Endometrial microvascular endothelial cells (primary cell): ENCODE results near the gene TMEM175. TPM values are rescaled to one million over a fixed set of nuclear protein-coding genes. Genes with fewer than 3 reads are reported as not detected.
"Not testable (repeated sequence)": the region's sequence is repeated elsewhere in the genome, so short reads cannot be mapped to it uniquely, and the experiment has no call there.

Experiments used
- in situ Hi-C: cut with HindIII; loops from 2 replicates; pipeline ENCODE4 v1.10.0; 2017; ENCODE audit warnings: low sequenced_read_pairs, low pct_unique_long_range_greater_than_20kb; ENCODE audit errors: inconsistent ontology term
- total RNA-seq: library from RNA; depleted of rRNA; stranded (reverse); fragments of >200 nt; gene quantifications from one replicate; pipeline ENCODE4 v1.2.3, GENCODE V29; 2015; ENCODE audit errors: inconsistent ontology term

TMEM175 gene
- total RNA-seq, 1 donor from 2014 or later, result 16.3 TPM

GRCh38 chr4:964346-965025, 32.2 kb downstream of the TMEM175 start:
- in situ Hi-C loops, result no loop called here

GRCh38 chr4:965048-965765, 32.9 kb downstream of the TMEM175 start:
- in situ Hi-C loops, result no loop called here

- in situ Hi-C loops, result no loop called here
These were observed 33.5 kb downstream of the TMEM175 start for GRCh38 chr4:965766-966134.

GRCh38 chr4:966266-967112, 34.2 kb downstream of the TMEM175 start:
- in situ Hi-C loops, result no loop called here

- in situ Hi-C loops, result no loop called here
These were observed 35.1 kb downstream of the TMEM175 start for GRCh38 chr4:967113-968104.

GRCh38 chr4:968221-968620, 36.0 kb downstream of the TMEM175 start:
- in situ Hi-C loops, result no loop called here

- in situ Hi-C loops, result no loop called here
These were observed 36.5 kb downstream of the TMEM175 start for GRCh38 chr4:968621-969394.

- in situ Hi-C loops, result loop anchor here (5.0 kb wide), 1 partner anchor 38 kb away; the partner anchor contains the start of genes GAK and TMEM175
These were observed 37.9 kb downstream of the TMEM175 start for GRCh38 chr4:970046-970745.

GRCh38 chr4:970854-971520, 38.7 kb downstream of the TMEM175 start:
- in situ Hi-C loops, result loop anchor here (5.0 kb wide), 1 partner anchor 39 kb away; the partner anchor contains the start of genes GAK and TMEM175

GRCh38 chr4:971666-972500, 39.6 kb downstream of the TMEM175 start:
- in situ Hi-C loops, result loop anchor here (5.0 kb wide), 1 partner anchor 40 kb away; the partner anchor contains the start of genes GAK and TMEM175

GRCh38 chr4:972651-973424, 40.6 kb downstream of the TMEM175 start:
- in situ Hi-C loops, result loop anchor here (5.0 kb wide), 1 partner anchor 41 kb away; the partner anchor contains the start of genes GAK and TMEM175

GRCh38 chr4:973431-974397, 41.5 kb downstream of the TMEM175 start, which contains the start of gene DGKQ:
Gene DGKQ, minus strand, starts transcription at chr4:973569. Its CDS starts 87 bp downstream, at chr4:973482.
- in situ Hi-C loops, result loop anchor here (5.0 kb wide), 1 partner anchor 41 kb away; the partner anchor contains the start of genes GAK and TMEM175

- in situ Hi-C loops, result loop anchor here (5.0 kb wide), 1 partner anchor 42 kb away; the partner anchor contains the start of genes GAK and TMEM175
These were observed 42.4 kb downstream of the TMEM175 start for GRCh38 chr4:974668-975067.

GRCh38 chr4:976016-976415, 43.8 kb downstream of the TMEM175 start:
- in situ Hi-C loops, result not testable (repeated sequence)
